NCI-H1694 treated with DMSO at 0.1 percent for 48 hours (cell line): Measurements from ENCODE around the gene SPR.

ENCODE experiments used
- DNase-seq: peaks from one replicate; lab custom pipeline; 2025; lab: John Stamatoyannopoulos, UW

The SPR gene

DNA sequence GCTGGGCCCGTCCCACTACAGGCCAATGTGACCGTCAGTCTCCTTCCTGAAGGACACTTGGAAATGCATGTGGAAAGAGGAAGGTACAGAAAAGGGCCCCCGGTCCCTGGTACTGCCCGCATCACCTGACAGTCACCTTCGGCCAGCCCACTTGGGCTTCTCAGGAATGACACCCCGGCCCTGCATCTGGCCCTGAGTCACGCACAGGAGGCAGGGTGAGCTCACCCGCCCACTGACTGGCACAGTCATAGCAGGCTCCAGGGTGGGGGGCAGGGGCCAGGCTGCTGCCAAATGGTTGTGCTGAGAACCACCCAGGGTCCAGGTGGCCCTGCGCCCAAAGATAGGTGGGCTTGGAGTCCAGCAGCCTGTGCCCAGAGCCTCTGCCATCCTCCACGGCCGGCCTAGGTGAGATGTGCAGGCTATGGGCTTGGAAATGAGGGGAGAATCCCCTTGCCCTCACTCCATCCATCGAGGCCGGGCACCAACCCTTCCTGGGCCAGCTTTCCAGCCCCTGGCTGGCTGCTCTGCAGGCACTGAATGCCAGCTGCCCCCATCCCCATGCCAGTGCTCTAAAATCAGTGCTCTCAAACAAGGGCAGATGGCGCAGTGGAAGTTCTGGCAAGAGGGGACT lies 44.2 kb downstream of the SPR start:
- no peak for DNase-seq

DNA sequence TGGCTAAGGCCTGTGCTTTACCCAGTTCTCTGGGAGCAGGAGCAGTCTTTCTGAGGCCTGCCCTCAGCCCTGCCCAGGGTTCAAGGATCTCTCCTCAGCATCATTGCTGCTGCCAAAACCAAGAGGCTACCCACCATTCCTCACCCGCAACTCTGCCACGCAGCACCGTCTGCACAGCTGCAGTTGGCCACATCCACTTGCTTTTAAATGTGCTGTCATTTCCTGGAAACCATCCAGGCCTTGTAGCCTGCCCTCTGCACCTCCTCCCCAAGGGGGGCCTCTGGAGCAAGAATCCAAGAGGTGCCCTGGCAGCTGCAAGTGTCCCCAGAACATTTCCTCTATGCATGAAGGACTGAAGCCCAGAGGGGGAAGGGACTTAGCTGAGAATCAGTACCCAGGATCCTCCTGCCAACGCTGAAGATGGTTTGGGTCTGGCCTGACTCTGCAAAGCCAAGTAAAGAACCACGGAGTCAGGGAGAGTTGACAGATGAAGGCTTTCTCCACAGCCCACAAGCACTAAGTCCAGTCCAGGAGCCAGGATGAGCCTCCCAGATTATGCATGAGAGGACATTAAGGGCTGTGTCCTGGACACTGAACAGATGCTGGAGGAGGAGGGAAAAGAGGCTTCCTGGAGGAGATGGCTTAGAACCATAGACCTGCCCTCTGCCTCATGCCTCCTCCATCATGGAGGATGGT lies 45.0 kb downstream of the SPR start:
- peak; percentile 25 for DNase-seq

DNA sequence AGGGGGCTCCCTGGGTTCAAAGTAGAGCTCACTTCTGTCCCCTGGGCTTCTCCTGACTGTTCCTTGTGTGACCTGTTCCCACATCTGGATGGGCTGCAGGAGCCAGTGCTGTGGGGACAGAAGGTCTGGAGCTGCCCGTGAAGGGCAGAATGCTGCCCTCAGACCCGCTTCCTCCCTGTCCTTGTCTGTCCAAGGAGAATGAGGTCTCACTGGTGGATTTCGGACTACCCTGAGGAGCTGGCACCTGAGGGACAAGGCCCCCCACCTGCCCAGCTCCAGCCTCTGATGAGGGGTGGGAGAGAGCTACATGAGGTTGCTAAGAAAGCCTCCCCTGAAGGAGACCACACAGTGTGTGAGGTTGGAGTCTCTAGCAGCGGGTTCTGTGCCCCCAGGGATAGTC lies 45.6 kb downstream of the SPR start:
- DNase-seq, result no peak

- no peak for DNase-seq
Measured at GRCh38 chr2:72933207-72933606, 46.0 kb downstream of the SPR start.

DNA sequence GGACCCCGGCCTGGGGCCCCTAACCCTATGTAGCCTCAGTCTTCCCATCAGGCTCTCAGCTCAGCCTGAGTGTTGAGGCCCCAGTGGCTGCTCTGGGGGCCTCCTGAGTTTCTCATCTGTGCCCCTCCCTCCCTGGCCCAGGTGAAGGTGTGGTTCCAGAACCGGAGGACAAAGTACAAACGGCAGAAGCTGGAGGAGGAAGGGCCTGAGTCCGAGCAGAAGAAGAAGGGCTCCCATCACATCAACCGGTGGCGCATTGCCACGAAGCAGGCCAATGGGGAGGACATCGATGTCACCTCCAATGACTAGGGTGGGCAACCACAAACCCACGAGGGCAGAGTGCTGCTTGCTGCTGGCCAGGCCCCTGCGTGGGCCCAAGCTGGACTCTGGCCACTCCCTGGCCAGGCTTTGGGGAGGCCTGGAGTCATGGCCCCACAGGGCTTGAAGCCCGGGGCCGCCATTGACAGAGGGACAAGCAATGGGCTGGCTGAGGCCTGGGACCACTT lies 46.5 kb downstream of the SPR start:
- no peak for DNase-seq

- DNase-seq, result no peak
Measured at GRCh38 chr2:72934683-72935610, 47.7 kb downstream of the SPR start.

DNA sequence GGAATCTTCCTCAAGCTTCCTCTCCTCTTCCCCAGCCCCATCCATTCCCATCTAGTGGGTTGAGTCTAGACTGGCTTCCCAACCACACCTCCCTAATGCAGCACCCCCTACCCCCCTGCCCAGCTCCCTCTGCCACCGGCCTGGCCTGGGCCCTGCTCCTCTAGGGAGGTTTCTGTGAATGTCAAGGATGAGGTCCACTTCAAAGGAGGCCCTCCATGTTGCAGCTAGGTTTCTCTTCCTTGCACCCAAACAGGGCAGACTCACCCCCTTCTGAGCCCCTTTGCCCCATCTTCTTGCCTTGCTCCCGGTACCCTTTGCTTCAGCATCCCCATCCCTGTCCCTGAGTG lies 48.4 kb downstream of the SPR start:
- no peak for DNase-seq

- no peak for DNase-seq
Measured at GRCh38 chr2:72936660-72937355, 49.6 kb downstream of the SPR start.

DNA sequence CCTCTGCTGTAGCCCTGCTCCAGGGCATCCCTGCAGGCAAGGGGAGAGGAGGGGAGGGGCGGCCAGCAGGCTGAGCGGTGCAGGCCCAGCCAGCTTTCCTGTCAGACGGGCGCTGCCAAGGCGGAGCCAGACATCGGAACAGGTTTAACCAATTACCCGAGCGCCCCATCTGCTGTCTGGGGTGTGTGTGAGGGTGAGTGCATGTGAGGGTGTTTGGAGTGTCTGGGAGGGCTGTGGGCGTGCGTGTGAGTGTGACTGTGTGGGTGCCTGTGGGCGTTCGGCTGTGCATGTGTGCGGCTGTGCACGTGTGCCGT lies 50.1 kb downstream of the SPR start:
- DNase-seq, result peak; percentile 81

GRCh38 chr2:72938455-72938854 lies 51.2 kb downstream of the SPR start:
- DNase-seq, result peak; percentile 15

GRCh38 chr2:72940361-72940760 lies 53.2 kb downstream of the SPR start:
- DNase-seq, result no peak

- DNase-seq, result no peak
Measured at GRCh38 chr2:72940786-72941185, 53.6 kb downstream of the SPR start.
